Measurements from ENCODE around the gene SGK1. TPM values are rescaled to one million over a fixed set of nuclear protein-coding genes. Genes with fewer than 3 reads are reported as not detected.
A peak's percentile ranks its signal among the peaks of the same experiment; 100 is the strongest.
"Not testable (repeated sequence)": the region's sequence is repeated elsewhere in the genome, so short reads cannot be mapped to it uniquely, and the experiment has no call there.

SGK1 gene
- total and polyA plus RNA-seq, 5 donors, result 21.7 to 55.3 (median 42.0) TPM

DNA sequence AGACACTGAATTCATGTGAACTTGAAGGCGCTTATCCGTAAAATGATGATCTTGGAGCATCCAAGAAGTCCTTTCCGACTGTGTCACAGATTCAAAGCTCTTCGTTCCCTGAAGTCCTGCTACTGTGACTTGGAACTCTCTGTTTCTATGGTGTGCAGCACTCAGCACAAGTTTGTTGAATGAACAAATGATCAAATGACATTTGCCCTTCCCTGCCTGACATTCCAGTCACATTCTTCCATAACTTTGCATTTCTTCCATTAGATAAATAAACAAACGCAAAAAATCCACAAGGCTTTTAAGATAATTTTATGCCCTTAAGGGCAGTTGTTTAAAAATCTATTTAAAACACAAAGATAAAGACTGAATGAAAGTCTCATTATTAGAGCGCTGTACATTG is 39.9 kb downstream of the SGK1 start:
- intact Hi-C loops (cut with DNase I), result no loop called here
- Histone ChIP-seq H3K27me3 (ENCODE audit: control insufficient read depth, insufficient read depth) (no peaks in the 10 kb centered on the region), H3K9me3 (ENCODE audit: control insufficient read depth, low read length) (no peaks in the 10 kb centered on the region), H3K4me1 (ENCODE audit: control insufficient read depth, insufficient read depth, low read length) (no peaks in the 10 kb centered on the region), H3K27ac (ENCODE audit: low read length) (no peak overlapping the region), H3K4me3 (ENCODE audit: low read length) (no peak overlapping the region)
- ATAC-seq, result no peak
- no peak for DNase-seq
- WGBS, result 80% methylated on average over 6 of the region's 6 CpGs

DNA sequence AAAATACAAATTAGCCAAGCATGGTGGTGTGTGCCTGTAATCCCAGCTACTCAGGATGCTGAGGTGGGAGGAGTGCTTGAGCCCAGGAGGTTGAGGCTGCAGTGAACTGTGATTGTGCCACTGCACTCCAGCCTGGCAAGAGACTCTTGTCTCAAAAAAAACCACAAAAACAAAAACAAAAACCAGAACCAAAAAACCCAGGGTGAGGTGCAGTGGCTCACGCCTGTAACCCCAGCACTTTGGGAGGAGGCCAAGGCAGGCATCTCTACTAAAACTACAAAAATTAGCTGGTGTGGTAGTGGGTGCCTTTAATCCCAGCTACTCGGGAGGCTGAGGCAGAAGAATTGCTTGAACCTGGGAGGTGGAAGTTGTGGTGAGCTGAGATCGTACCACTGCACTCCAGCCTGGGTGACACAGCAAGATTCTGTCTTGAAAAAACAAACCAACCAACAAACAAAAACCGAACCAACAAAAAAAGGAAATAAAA is 41.0 kb downstream of the SGK1 start:
- peak in 1 of 3 donors; percentile 20 for DNase-seq
- H3K27ac ChIP-seq (ENCODE audit: low read length); H3K4me1 ChIP-seq (ENCODE audit: control insufficient read depth, insufficient read depth, low read length); intact Hi-C loops (cut with DNase I); ATAC-seq; H3K27me3 ChIP-seq (ENCODE audit: control insufficient read depth, insufficient read depth); H3K4me3 ChIP-seq (ENCODE audit: low read length); H3K9me3 ChIP-seq (ENCODE audit: control insufficient read depth, low read length): not testable (repeated sequence)
- 84% methylated on average over 4 of the region's 4 CpGs for WGBS

DNA sequence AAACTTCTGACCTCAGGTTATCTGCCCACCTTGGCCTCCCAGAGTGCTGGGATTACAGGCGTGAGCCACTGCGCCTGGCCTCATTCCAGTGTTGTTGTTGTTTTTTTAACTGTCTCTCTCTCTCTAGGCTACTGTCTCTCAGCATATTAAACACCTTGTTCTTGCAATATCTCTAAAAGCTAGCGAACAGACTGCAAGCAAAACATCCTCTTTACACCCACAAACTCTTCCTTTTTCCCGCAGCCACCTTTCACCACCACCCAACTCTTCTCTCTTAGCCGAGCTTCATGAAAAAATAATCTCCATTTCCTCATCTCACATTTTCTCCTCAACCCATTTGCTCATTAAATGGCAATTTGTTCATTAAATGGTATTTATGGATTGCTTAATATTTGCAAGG is 45.5 kb downstream of the SGK1 start:
- Histone ChIP-seq H3K27me3 (ENCODE audit: control insufficient read depth, insufficient read depth) (no peaks in the 10 kb centered on the region), H3K27ac (ENCODE audit: low read length) (no peak overlapping the region), H3K9me3 (ENCODE audit: control insufficient read depth, low read length) (no peaks in the 10 kb centered on the region), H3K4me3 (ENCODE audit: low read length) (no peak overlapping the region), H3K4me1 (ENCODE audit: control insufficient read depth, insufficient read depth, low read length) (no peaks in the 10 kb centered on the region)
- WGBS, result 74% methylated on average over 5 of the region's 5 CpGs
- intact Hi-C loops (cut with DNase I), result no loop called here
- ATAC-seq, result no peak
- DNase-seq, result no peak

DNA sequence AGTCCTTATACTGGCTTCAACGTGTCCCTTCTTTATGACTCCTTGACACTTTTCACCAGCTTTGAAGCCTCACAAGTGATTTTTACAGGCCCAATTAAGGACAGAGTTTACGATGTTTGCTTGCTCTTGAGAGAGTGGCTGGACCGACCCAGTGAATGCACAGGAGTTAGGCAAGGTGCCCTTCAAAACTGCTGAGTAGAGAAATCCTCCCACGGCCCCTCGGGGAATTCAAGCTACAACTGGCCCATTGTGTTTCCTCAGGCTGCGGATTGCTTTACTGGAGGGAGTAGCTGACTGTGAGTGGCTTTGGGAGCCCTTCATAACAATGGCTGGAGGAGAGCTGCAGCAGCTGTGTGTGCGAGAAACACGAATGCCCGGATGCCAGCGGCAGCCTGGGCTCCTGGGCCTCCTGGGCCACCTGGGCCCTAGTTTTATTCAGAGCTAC is 50.0 kb downstream of the SGK1 start:
- H3K4me1 ChIP-seq (ENCODE audit: control insufficient read depth, insufficient read depth, low read length), result no peaks in the 10 kb centered on the region
- H3K9me3 ChIP-seq (ENCODE audit: control insufficient read depth, low read length), result no peaks in the 10 kb centered on the region
- WGBS, result 52% methylated on average over 10 of the region's 10 CpGs
- intact Hi-C loops (cut with DNase I), result no loop called here
- H3K27ac ChIP-seq (ENCODE audit: low read length), result no peak overlapping the region
- H3K4me3 ChIP-seq (ENCODE audit: low read length), result no peak overlapping the region
- DNase-seq, result peak in 2 of 3 donors; percentile 19 to 25
- peak; percentile 40 to 41 for ATAC-seq
- H3K27me3 ChIP-seq (ENCODE audit: control insufficient read depth, insufficient read depth), result no peaks in the 10 kb centered on the region

DNA sequence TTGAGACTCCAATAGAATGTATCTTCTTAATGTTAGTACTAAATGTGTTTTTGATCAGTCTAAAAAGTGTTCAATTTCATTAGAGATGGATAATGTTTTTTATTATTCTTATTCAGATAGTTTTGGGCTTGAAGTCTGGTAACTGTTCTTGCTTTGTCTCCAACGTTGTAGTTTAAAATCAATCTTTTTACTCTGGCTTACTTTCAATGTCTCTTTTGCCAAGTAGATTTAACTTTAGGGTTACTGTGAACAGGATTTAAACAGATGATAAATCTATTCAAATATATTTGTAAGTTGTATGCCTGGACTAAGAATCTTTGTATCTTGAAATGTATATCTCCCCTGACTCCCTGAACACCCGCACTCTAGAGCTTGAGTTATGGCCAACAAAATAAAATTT is 51.1 kb downstream of the SGK1 start:
- DNase-seq, result no peak
- no peaks in the 10 kb centered on the region for H3K27me3 ChIP-seq (ENCODE audit: control insufficient read depth, insufficient read depth)
- WGBS, result 79% methylated on average over 2 of the region's 2 CpGs
- no peak overlapping the region for H3K27ac ChIP-seq (ENCODE audit: low read length)
- no peaks in the 10 kb centered on the region for H3K4me1 ChIP-seq (ENCODE audit: control insufficient read depth, insufficient read depth, low read length)
- intact Hi-C loops (cut with DNase I), result no loop called here
- ATAC-seq, result no peak
- H3K4me3 ChIP-seq (ENCODE audit: low read length), result no peak overlapping the region
- H3K9me3 ChIP-seq (ENCODE audit: control insufficient read depth, low read length), result no peaks in the 10 kb centered on the region

DNA sequence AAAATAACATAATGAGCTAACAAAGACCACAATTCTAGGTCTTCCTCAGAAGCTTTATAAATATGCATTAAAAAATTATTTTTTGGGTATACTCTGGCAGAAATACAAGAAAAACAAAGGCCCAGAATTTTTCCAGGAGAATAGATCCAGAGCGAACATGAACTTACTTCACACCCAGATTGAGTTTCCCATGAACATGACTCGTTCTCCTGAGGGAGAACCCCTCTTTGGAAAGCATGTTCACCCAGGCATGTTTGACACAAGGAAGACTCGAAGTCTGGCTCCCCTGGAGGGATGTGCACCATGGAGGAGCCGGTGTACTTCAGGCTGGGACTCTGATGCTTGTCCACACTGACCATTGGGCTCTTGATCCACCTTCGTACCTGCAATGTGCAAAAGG is 56.1 kb downstream of the SGK1 start:
- Histone ChIP-seq H3K4me1 (ENCODE audit: control insufficient read depth, insufficient read depth, low read length) (no peaks in the 10 kb centered on the region), H3K27ac (ENCODE audit: low read length) (no peak overlapping the region), H3K27me3 (ENCODE audit: control insufficient read depth, insufficient read depth) (no peaks in the 10 kb centered on the region), H3K4me3 (ENCODE audit: low read length) (no peak overlapping the region), H3K9me3 (ENCODE audit: control insufficient read depth, low read length) (no peaks in the 10 kb centered on the region)
- DNase-seq (no peak), ATAC-seq (no peak)
- 82% methylated on average over 5 of the region's 5 CpGs for WGBS
- intact Hi-C loops (cut with DNase I), result no loop called here

DNA sequence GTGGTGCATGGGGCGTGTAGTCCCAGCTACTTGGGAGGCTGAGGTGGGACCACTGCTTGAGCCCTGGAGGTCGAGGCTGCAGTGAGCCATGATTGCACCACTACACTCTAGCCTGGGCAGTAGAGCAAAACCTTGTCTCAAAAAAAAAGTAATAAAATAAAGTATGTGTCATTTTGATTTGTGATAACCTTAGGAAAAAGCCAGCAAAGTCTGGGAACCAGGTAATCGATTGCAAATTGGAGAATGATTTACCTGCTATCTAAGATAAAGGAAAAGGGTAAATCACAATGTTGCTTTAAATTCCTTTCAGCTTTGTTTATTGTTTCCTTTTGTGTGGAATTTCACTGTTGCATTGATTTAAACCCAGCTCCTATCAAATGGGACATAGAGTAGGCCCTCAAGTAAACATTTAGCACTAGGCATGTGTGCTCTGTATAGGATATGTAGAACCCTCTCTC is 59.0 kb downstream of the SGK1 start:
- intact Hi-C loops (cut with DNase I), result no loop called here
- H3K9me3 ChIP-seq (ENCODE audit: control insufficient read depth, low read length), result no peaks in the 10 kb centered on the region

DNA sequence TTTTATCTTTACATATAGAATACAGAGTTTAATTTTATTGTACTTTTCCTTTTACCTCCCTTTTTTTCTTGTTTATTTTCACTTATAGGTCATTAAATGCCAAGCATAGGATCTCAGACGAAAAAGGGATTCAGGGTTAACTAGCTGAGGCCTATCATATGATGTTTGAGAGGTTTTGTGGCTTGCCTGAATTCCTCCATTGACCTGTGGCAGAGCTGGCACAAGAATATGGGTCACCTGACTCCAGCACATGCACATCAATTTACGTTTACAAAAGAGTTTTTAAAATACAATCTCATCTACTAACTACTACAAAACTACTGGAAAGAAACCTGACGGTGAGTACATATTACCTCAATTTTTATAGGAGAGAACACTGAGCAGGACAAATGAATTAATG is 60.4 kb downstream of the SGK1 start:
- Histone ChIP-seq H3K27ac (ENCODE audit: low read length) (no peak overlapping the region), H3K9me3 (ENCODE audit: control insufficient read depth, low read length) (no peaks in the 10 kb centered on the region), H3K4me3 (ENCODE audit: low read length) (no peak overlapping the region), H3K4me1 (ENCODE audit: control insufficient read depth, insufficient read depth, low read length) (no peaks in the 10 kb centered on the region), H3K27me3 (ENCODE audit: control insufficient read depth, insufficient read depth) (no peaks in the 10 kb centered on the region)
- ATAC-seq (no peak), DNase-seq (no peak)
- intact Hi-C loops (cut with DNase I), result no loop called here
- WGBS, result 91% methylated on average over 3 of the region's 3 CpGs

More for the DNA sequence above, 59.0 kb downstream of the SGK1 start:
- H3K27me3 ChIP-seq (ENCODE audit: control insufficient read depth, insufficient read depth), result no peaks in the 10 kb centered on the region
- no peak overlapping the region for H3K27ac ChIP-seq (ENCODE audit: low read length)
- DNase-seq (no peak), ATAC-seq (no peak)
- H3K4me1 ChIP-seq (ENCODE audit: control insufficient read depth, insufficient read depth, low read length), result no peaks in the 10 kb centered on the region
- 96% methylated on average over 3 of the region's 3 CpGs for WGBS
- H3K4me3 ChIP-seq (ENCODE audit: low read length), result no peak overlapping the region

DNA sequence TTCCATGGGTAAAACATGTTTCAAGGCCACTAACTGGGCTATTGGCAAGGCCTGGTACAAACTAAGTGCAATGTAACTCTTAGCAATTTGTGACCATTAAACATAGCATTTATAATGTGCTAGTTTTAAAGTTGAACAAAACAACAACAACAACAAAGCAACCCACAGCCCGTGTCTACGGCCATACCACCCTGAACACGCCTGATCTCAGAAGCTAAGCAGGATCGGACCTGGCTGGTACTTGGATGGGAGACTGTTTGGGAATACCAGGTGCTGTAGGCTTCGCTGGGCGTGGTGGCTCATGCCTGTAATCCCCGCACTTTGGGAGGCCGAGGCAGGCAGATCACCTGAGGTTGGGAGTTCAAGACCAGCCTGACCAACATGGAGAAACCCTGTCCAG is 61.0 kb downstream of the SGK1 start:
- H3K4me1 ChIP-seq (ENCODE audit: control insufficient read depth, insufficient read depth, low read length), result no peaks in the 10 kb centered on the region
- intact Hi-C loops (cut with DNase I), result no loop called here
- no peaks in the 10 kb centered on the region for H3K27me3 ChIP-seq (ENCODE audit: control insufficient read depth, insufficient read depth)
- ATAC-seq (no peak), DNase-seq (no peak)
- H3K27ac ChIP-seq (ENCODE audit: low read length), result no peak overlapping the region
- H3K4me3 ChIP-seq (ENCODE audit: low read length), result no peak overlapping the region
- H3K9me3 ChIP-seq (ENCODE audit: control insufficient read depth, low read length), result no peaks in the 10 kb centered on the region
- WGBS, result 98% methylated on average over 8 of the region's 8 CpGs

DNA sequence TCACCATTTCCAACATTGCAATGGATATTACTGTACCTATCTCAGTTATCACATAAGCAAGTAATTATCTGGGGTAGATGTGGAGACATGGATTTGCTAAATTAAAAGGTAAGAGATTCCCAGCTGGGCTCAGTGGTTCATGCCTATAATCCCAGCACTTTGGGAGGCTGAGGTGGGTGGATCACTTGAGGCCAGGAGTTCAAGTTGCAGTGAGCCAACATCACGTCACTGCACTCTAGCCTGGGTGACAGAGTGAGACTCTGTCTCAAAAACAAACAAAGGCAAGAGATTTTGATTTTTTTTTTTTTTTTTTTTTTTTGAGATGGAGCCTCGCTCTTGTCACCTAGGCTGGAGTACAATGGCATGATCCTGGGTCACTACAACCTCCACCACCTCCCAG is 62.6 kb downstream of the SGK1 start:
- ATAC-seq; H3K27me3 ChIP-seq (ENCODE audit: control insufficient read depth, insufficient read depth); H3K27ac ChIP-seq (ENCODE audit: low read length); DNase-seq; intact Hi-C loops (cut with DNase I); H3K4me3 ChIP-seq (ENCODE audit: low read length); H3K4me1 ChIP-seq (ENCODE audit: control insufficient read depth, insufficient read depth, low read length); H3K9me3 ChIP-seq (ENCODE audit: control insufficient read depth, low read length): not testable (repeated sequence)
- WGBS, result 94% methylated on average over 2 of the region's 2 CpGs

DNA sequence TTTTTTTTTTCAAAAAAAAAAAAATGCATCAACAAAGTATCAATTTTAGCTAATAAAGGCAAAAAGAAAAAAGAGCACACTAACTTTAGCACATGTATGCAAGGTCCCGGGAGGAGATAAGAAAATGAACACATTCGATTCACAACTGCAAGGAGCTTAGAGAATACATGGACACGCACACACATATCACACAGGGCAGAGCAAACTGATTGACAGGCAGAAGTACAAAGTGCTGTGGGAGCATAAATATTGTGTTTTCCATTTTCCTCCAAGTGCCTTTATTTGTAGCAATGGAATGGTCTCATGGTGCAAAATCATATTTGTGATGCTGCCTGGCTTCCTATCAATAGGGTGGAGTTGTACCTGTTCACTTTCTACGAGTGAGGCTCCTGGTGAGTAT is 63.8 kb downstream of the SGK1 start:
- Histone ChIP-seq H3K4me3 (ENCODE audit: low read length) (no peak overlapping the region), H3K4me1 (ENCODE audit: control insufficient read depth, insufficient read depth, low read length) (no peaks in the 10 kb centered on the region), H3K27me3 (ENCODE audit: control insufficient read depth, insufficient read depth) (no peaks in the 10 kb centered on the region), H3K9me3 (ENCODE audit: control insufficient read depth, low read length) (no peaks in the 10 kb centered on the region), H3K27ac (ENCODE audit: low read length) (no peak overlapping the region)
- intact Hi-C loops (cut with DNase I), result no loop called here
- 87% methylated on average over 4 of the region's 4 CpGs for WGBS
- no peak for ATAC-seq
- no peak for DNase-seq

DNA sequence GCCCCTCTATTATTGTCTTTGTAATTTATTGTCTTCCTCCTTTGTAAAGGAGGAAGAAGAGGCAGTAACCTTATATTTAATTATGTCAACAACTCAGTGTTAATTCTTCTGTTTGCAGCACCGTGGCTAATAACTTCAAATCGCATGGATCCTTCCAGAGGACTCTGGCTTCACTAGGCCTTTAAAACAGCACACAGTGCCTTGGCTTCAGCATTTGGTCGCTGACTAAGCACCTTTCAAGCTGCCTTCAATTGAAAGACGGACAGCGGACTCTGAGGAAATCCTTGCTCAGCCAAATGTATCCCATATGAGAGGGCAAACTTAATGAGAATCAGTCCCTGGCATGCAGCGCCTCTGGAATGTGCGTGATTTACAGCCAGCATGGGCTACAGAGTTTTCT is 64.2 kb downstream of the SGK1 start:
- Histone ChIP-seq H3K9me3 (ENCODE audit: control insufficient read depth, low read length) (no peaks in the 10 kb centered on the region), H3K27me3 (ENCODE audit: control insufficient read depth, insufficient read depth) (no peaks in the 10 kb centered on the region), H3K4me1 (ENCODE audit: control insufficient read depth, insufficient read depth, low read length) (no peaks in the 10 kb centered on the region), H3K4me3 (ENCODE audit: low read length) (no peak overlapping the region), H3K27ac (ENCODE audit: low read length) (no peak overlapping the region)
- 67% methylated on average over 7 of the region's 7 CpGs for WGBS
- no peak for DNase-seq
- no peak for ATAC-seq
- intact Hi-C loops (cut with DNase I), result no loop called here
